Retinal pigment epithelial cell (primary cell): ENCODE measurements around the gene LDHA.

Source experiments
- DNase-seq: peaks from one replicate; pipeline ENCODE4 v3.0.0-alpha.2; 2010; ENCODE audit warnings: low read depth
- H3K4me3 ChIP-seq: 2 replicates; pipeline ENCODE4 v1.5.1; 2011; ENCODE audit warnings: mild to moderate bottlenecking, low read length, control low read depth, moderate library complexity
- CTCF ChIP-seq: conservative IDR thresholded peaks from 2 replicates; pipeline ENCODE4 v1.5.1; 2011; ENCODE audit warnings: low read depth, low read length, control low read depth, inconsistent platforms

LDHA gene

GRCh38 chr11:18366286-18366685 is 28.1 kb upstream of the LDHA start:
- no peak for DNase-seq
- no peak for TF ChIP-seq CTCF

GRCh38 chr11:18367431-18367830 is 26.9 kb upstream of the LDHA start:
- no peak for DNase-seq
- no peak for TF ChIP-seq CTCF
- H3K4me3 ChIP-seq = no peak overlapping the region

More at GRCh38 chr11:18366286-18366685, 28.1 kb upstream of the LDHA start:
- no peak overlapping the region for H3K4me3 ChIP-seq

GRCh38 chr11:18368221-18368620 is 26.1 kb upstream of the LDHA start:
- TF ChIP-seq CTCF = no peak
- no peak for DNase-seq
- H3K4me3 ChIP-seq = no peak overlapping the region

GRCh38 chr11:18369398-18369797 is 25.0 kb upstream of the LDHA start:
- no peak for TF ChIP-seq CTCF
- H3K4me3 ChIP-seq = no peak overlapping the region
- no peak for DNase-seq

GRCh38 chr11:18371279-18371678 is 23.1 kb upstream of the LDHA start:
- H3K4me3 ChIP-seq = no peak overlapping the region
- no peak for DNase-seq
- no peak for TF ChIP-seq CTCF

- no peak overlapping the region for H3K4me3 ChIP-seq
- no peak for TF ChIP-seq CTCF
- DNase-seq = no peak
These were observed 22.2 kb upstream of the LDHA start for GRCh38 chr11:18372201-18372600.

GRCh38 chr11:18374956-18375355 is 19.4 kb upstream of the LDHA start:
- no peak overlapping the region for H3K4me3 ChIP-seq
- no peak for TF ChIP-seq CTCF

More at GRCh38 chr11:18374956-18375355, 19.4 kb upstream of the LDHA start:
- no peak for DNase-seq
